ENCODE measurements around the gene MTG2.

DNA sequence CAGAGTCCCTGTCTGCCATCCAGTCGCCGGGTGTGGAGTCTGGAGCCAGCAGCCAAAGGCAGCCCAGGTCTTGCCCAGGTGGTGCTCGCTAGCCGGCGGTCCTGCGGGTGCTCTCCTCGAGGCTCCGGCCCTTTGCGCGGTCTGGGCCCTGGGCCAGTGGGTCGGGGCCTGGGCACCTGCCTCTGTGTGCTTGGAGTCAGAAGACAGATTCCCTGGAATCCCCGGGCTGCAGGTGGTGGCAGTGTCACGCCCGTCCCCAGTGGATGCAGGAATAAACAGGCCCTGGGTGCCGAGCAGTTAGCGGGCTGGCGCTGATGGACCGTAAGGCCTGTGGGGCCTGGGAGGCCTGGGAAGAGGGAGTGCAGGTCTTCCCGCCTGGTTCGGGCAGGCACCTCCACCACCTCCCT lies 33.9 kb upstream of the MTG2 start:
- TF ChIP-seq, protein P1, sequence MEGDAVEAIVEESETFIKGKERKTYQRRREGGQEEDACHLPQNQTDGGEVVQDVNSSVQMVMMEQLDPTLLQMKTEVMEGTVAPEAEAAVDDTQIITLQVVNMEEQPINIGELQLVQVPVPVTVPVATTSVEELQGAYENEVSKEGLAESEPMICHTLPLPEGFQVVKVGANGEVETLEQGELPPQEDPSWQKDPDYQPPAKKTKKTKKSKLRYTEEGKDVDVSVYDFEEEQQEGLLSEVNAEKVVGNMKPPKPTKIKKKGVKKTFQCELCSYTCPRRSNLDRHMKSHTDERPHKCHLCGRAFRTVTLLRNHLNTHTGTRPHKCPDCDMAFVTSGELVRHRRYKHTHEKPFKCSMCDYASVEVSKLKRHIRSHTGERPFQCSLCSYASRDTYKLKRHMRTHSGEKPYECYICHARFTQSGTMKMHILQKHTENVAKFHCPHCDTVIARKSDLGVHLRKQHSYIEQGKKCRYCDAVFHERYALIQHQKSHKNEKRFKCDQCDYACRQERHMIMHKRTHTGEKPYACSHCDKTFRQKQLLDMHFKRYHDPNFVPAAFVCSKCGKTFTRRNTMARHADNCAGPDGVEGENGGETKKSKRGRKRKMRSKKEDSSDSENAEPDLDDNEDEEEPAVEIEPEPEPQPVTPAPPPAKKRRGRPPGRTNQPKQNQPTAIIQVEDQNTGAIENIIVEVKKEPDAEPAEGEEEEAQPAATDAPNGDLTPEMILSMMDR (conservative IDR thresholded peaks at IDR 0.05; ENCODE audit: low read depth in 2 of 2), result no peak
- TF ChIP-seq POLR2AphosphoS5 (IDR thresholded peaks at IDR 0.05; ENCODE audit: low read depth), result no peak
- TF ChIP-seq EZH2 (IDR thresholded peaks at IDR 0.05; ENCODE audit: low read depth, unreplicated experiment), result no peak
- TF ChIP-seq, protein P2, sequence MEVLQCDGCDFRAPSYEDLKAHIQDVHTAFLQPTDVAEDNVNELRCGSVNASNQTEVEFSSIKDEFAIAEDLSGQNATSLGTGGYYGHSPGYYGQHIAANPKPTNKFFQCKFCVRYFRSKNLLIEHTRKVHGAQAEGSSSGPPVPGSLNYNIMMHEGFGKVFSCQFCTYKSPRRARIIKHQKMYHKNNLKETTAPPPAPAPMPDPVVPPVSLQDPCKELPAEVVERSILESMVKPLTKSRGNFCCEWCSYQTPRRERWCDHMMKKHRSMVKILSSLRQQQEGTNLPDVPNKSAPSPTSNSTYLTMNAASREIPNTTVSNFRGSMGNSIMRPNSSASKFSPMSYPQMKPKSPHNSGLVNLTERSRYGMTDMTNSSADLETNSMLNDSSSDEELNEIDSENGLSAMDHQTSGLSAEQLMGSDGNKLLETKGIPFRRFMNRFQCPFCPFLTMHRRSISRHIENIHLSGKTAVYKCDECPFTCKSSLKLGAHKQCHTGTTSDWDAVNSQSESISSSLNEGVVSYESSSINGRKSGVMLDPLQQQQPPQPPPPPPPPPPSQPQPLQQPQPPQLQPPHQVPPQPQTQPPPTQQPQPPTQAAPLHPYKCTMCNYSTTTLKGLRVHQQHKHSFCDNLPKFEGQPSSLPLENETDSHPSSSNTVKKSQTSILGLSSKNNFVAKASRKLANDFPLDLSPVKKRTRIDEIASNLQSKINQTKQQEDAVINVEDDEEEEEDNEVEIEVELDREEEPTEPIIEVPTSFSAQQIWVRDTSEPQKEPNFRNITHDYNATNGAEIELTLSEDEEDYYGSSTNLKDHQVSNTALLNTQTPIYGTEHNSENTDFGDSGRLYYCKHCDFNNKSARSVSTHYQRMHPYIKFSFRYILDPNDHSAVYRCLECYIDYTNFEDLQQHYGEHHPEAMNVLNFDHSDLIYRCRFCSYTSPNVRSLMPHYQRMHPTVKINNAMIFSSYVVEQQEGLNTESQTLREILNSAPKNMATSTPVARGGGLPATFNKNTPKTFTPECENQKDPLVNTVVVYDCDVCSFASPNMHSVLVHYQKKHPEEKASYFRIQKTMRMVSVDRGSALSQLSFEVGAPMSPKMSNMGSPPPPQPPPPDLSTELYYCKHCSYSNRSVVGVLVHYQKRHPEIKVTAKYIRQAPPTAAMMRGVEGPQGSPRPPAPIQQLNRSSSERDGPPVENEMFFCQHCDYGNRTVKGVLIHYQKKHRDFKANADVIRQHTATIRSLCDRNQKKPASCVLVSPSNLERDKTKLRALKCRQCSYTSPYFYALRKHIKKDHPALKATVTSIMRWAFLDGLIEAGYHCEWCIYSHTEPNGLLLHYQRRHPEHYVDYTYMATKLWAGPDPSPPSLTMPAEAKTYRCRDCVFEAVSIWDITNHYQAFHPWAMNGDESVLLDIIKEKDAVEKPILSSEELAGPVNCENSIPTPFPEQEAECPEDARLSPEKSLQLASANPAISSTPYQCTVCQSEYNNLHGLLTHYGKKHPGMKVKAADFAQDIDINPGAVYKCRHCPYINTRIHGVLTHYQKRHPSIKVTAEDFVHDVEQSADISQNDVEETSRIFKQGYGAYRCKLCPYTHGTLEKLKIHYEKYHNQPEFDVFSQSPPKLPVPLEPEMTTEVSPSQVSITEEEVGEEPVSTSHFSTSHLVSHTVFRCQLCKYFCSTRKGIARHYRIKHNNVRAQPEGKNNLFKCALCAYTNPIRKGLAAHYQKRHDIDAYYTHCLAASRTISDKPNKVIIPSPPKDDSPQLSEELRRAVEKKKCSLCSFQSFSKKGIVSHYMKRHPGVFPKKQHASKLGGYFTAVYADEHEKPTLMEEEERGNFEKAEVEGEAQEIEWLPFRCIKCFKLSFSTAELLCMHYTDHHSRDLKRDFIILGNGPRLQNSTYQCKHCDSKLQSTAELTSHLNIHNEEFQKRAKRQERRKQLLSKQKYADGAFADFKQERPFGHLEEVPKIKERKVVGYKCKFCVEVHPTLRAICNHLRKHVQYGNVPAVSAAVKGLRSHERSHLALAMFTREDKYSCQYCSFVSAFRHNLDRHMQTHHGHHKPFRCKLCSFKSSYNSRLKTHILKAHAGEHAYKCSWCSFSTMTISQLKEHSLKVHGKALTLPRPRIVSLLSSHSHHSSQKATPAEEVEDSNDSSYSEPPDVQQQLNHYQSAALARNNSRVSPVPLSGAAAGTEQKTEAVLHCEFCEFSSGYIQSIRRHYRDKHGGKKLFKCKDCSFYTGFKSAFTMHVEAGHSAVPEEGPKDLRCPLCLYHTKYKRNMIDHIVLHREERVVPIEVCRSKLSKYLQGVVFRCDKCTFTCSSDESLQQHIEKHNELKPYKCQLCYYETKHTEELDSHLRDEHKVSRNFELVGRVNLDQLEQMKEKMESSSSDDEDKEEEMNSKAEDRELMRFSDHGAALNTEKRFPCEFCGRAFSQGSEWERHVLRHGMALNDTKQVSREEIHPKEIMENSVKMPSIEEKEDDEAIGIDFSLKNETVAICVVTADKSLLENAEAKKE (CRISPR knock-in tag; IDR thresholded peaks at IDR 0.05), result no peak
- TF ChIP-seq, protein P3, sequence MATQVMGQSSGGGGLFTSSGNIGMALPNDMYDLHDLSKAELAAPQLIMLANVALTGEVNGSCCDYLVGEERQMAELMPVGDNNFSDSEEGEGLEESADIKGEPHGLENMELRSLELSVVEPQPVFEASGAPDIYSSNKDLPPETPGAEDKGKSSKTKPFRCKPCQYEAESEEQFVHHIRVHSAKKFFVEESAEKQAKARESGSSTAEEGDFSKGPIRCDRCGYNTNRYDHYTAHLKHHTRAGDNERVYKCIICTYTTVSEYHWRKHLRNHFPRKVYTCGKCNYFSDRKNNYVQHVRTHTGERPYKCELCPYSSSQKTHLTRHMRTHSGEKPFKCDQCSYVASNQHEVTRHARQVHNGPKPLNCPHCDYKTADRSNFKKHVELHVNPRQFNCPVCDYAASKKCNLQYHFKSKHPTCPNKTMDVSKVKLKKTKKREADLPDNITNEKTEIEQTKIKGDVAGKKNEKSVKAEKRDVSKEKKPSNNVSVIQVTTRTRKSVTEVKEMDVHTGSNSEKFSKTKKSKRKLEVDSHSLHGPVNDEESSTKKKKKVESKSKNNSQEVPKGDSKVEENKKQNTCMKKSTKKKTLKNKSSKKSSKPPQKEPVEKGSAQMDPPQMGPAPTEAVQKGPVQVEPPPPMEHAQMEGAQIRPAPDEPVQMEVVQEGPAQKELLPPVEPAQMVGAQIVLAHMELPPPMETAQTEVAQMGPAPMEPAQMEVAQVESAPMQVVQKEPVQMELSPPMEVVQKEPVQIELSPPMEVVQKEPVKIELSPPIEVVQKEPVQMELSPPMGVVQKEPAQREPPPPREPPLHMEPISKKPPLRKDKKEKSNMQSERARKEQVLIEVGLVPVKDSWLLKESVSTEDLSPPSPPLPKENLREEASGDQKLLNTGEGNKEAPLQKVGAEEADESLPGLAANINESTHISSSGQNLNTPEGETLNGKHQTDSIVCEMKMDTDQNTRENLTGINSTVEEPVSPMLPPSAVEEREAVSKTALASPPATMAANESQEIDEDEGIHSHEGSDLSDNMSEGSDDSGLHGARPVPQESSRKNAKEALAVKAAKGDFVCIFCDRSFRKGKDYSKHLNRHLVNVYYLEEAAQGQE (IDR thresholded peaks at IDR 0.05; ENCODE audit: unreplicated experiment), result no peak
- TF ChIP-seq ZNF114 (CRISPR knock-in tag; IDR thresholded peaks at IDR 0.05), result no peak
- no peak for TF ChIP-seq ZNF331 (CRISPR knock-in tag; IDR thresholded peaks at IDR 0.05; ENCODE audit: low read depth)
- no peak for TF ChIP-seq CREB1 (CRISPR knock-in tag; IDR thresholded peaks at IDR 0.05; ENCODE audit: low read depth)
- no peak for TF ChIP-seq EZH2phosphoT487 (IDR thresholded peaks at IDR 0.05; ENCODE audit: unreplicated experiment)
- TF ChIP-seq NANOG (IDR thresholded peaks at IDR 0.05; ENCODE audit: borderline replicate concordance), result no peak
- no peak for TF ChIP-seq STAT1 (IDR thresholded peaks at IDR 0.05; ENCODE audit: unreplicated experiment)
- no peak for TF ChIP-seq JUNB (IDR thresholded peaks at IDR 0.05; ENCODE audit: unreplicated experiment)
- TF ChIP-seq, protein P4, sequence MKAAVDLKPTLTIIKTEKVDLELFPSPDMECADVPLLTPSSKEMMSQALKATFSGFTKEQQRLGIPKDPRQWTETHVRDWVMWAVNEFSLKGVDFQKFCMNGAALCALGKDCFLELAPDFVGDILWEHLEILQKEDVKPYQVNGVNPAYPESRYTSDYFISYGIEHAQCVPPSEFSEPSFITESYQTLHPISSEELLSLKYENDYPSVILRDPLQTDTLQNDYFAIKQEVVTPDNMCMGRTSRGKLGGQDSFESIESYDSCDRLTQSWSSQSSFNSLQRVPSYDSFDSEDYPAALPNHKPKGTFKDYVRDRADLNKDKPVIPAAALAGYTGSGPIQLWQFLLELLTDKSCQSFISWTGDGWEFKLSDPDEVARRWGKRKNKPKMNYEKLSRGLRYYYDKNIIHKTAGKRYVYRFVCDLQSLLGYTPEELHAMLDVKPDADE (IDR thresholded peaks at IDR 0.05), result no peak

Data from GM23338 (cell line).